Esophagus muscularis mucosa (tissue), 4 donors: ENCODE data around the gene ANO4.

Experiments used
- CTCF ChIP-seq, 3 experiments: fragments of 200-600 bp in 2 of 3; fragments of 450-650 bp in 1 of 3; sonication (generic) in 2 of 3; IDR thresholded peaks; one replicate each; pipeline ENCODE4 v1.5.1; 2017 to 2019; ENCODE audit warnings: antibody characterized with exemption in 3 of 3, mild to moderate bottlenecking in 2 of 3, moderate library complexity in 1 of 3
- EP300 ChIP-seq: sonication (generic); formaldehyde crosslinking; IDR thresholded peaks from one replicate; pipeline ENCODE4 v1.6.1; 2017; ENCODE audit warnings: antibody characterized with exemption
- POLR2A ChIP-seq: fragments of 450-650 bp; IDR thresholded peaks from one replicate; pipeline ENCODE4 v1.6.1; 2017; ENCODE audit warnings: antibody characterized with exemption, moderate library complexity, mild to moderate bottlenecking, low read depth
- POLR2AphosphoS5 ChIP-seq, 2 donors: sonication (generic); formaldehyde crosslinking; IDR thresholded peaks; one replicate each; pipeline ENCODE4 v1.6.1; 2017; ENCODE audit warnings: antibody characterized with exemption in 2 of 2

GRCh38 chr12:100970894-100971293 is 176.3 kb downstream of the ANO4 start:
- TF ChIP-seq CTCF (IDR thresholded peaks at IDR 0.05) (no peak), EP300 (no peak), POLR2AphosphoS5 (IDR thresholded peaks at IDR 0.05) (no peak), POLR2A (no peak)
